Chondrocyte (in vitro differentiated cells): ENCODE data around the gene IMMP2L. TPM values are rescaled to one million over a fixed set of nuclear protein-coding genes. Genes with fewer than 3 reads are reported as not detected.

Experiments
- DNase-seq: peaks from one replicate; pipeline ENCODE4 v3.0.0; 2021; ENCODE audit warnings: mixed read lengths, low spot score
- H3K27ac Mint-ChIP-seq: one replicate; pipeline ENCODE4 v1.8.0; 2021; ENCODE audit warnings: mild to moderate bottlenecking, moderate library complexity, mixed read lengths; ENCODE audit not compliant: unreplicated experiment
- H3K27me3 Mint-ChIP-seq: 2 replicates; pipeline ENCODE4 v1.8.0; 2021; ENCODE audit warnings: low read depth, mixed read lengths
- H3K36me3 Mint-ChIP-seq: 2 replicates; pipeline ENCODE4 v1.8.0; 2021; ENCODE audit warnings: low read depth, mixed read lengths
- H3K4me1 Mint-ChIP-seq: 2 replicates; pipeline ENCODE4 v1.8.0; 2021; ENCODE audit warnings: low read depth, mild to moderate bottlenecking, mixed read lengths
- H3K4me3 Mint-ChIP-seq: one replicate; pipeline ENCODE4 v1.8.0; 2021; ENCODE audit warnings: mild to moderate bottlenecking, moderate library complexity, mixed read lengths; ENCODE audit not compliant: unreplicated experiment
- H3K9me3 Mint-ChIP-seq: 2 replicates; pipeline ENCODE4 v1.8.0; 2021; ENCODE audit warnings: low read depth, mixed read lengths
- CTCF ChIP-seq: fragments of 200-600 bp; sonication (generic); IDR thresholded peaks from 2 replicates; pipeline ENCODE4 v1.5.0; 2021; ENCODE audit warnings: antibody characterized with exemption, mild to moderate bottlenecking, moderate library complexity
- total RNA-seq: library from RNA; stranded (reverse); gene quantifications from 3 replicates; pipeline ENCODE4 v1.2.1, GENCODE V29; 2021

Gene IMMP2L
- total RNA-seq, 1 donor from 2014 or later = 6.1 TPM

- H3K4me3 Mint-ChIP-seq = no peak overlapping the region
- H3K4me1 Mint-ChIP-seq = no peaks in the 10 kb centered on the region
- TF ChIP-seq CTCF = no peak
- H3K27ac Mint-ChIP-seq = no peak overlapping the region
- H3K36me3 Mint-ChIP-seq = no peaks in the 10 kb centered on the region
- H3K27me3 Mint-ChIP-seq = no peaks in the 10 kb centered on the region
- no peak for DNase-seq
- H3K9me3 Mint-ChIP-seq = no peaks in the 10 kb centered on the region
Measured at GRCh38 chr7:110720626-110721025, 841.7 kb downstream of the IMMP2L start.

- no peak for DNase-seq
- H3K4me1 Mint-ChIP-seq = no peaks in the 10 kb centered on the region
- H3K36me3 Mint-ChIP-seq = no peaks in the 10 kb centered on the region
- no peaks in the 10 kb centered on the region for H3K27me3 Mint-ChIP-seq
- no peaks in the 10 kb centered on the region for H3K9me3 Mint-ChIP-seq
- no peak overlapping the region for H3K4me3 Mint-ChIP-seq
- TF ChIP-seq CTCF = no peak
- H3K27ac Mint-ChIP-seq = no peak overlapping the region
Measured at GRCh38 chr7:110719741-110720140, 842.6 kb downstream of the IMMP2L start.

GRCh38 chr7:110718503-110719205, 843.6 kb downstream of the IMMP2L start:
- no peak for DNase-seq
- Mint-ChIP-seq H3K36me3 (no peaks in the 10 kb centered on the region), H3K4me3 (no peak overlapping the region), H3K4me1 (no peaks in the 10 kb centered on the region), H3K9me3 (no peaks in the 10 kb centered on the region), H3K27ac (no peak overlapping the region), H3K27me3 (no peaks in the 10 kb centered on the region)
- TF ChIP-seq CTCF = no peak

GRCh38 chr7:110704225-110704624, 858.1 kb downstream of the IMMP2L start:
- TF ChIP-seq CTCF = no peak
- peaks cover 2% of the 10 kb centered on the region for H3K36me3 Mint-ChIP-seq
- no peaks in the 10 kb centered on the region for H3K27me3 Mint-ChIP-seq
- H3K4me1 Mint-ChIP-seq = no peaks in the 10 kb centered on the region
- DNase-seq = no peak
- H3K9me3 Mint-ChIP-seq = peaks cover 3% of the 10 kb centered on the region
- H3K4me3 Mint-ChIP-seq = no peak overlapping the region
- H3K27ac Mint-ChIP-seq = no peak overlapping the region

DNA sequence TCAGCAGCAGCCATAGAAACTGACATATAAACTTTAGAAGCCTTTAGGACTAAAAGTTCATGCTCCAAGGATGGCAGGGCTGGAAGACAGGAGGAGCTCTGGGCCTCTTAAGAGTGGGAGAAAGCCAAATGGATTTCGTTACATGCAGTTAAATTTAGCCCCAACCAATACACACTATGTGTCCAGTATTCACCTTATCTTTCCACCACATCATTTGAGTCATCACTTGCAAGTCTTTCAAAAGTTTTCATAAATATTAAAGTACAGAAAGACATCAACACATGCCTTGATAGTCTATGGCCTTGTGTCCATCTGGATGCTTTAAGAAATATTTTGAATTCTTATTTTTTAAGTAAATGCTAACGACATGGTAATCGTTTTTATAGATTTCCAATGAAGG, 863.7 kb downstream of the IMMP2L start:
- Mint-ChIP-seq H3K27me3 (no peaks in the 10 kb centered on the region), H3K27ac (no peak overlapping the region), H3K36me3 (no peaks in the 10 kb centered on the region), H3K4me1 (no peaks in the 10 kb centered on the region), H3K4me3 (no peak overlapping the region), H3K9me3 (no peaks in the 10 kb centered on the region)
- DNase-seq = no peak
- TF ChIP-seq CTCF = no peak
